Upper lobe of left lung (tissue), 4 donors: ENCODE data around the gene MAD1L1.

Experiments
- POLR2A ChIP-seq, 4 donors: fragments of 450-650 bp; IDR thresholded peaks; one replicate each; pipeline ENCODE4 v1.5.1; 2016 to 2017; ENCODE audit warnings: antibody characterized with exemption in 4 of 4, mild to moderate bottlenecking in 2 of 4
- TF ChIP-seq, protein P1 (sequence below), 6 experiments: fragments of 450-650 bp in 4 of 6; fragments of 200-600 bp in 2 of 6; sonication (generic) in 2 of 6; IDR thresholded peaks; one replicate each; pipeline ENCODE4 v1.5.1; 2016 to 2019; ENCODE audit warnings: antibody characterized with exemption in 6 of 6

DNA sequence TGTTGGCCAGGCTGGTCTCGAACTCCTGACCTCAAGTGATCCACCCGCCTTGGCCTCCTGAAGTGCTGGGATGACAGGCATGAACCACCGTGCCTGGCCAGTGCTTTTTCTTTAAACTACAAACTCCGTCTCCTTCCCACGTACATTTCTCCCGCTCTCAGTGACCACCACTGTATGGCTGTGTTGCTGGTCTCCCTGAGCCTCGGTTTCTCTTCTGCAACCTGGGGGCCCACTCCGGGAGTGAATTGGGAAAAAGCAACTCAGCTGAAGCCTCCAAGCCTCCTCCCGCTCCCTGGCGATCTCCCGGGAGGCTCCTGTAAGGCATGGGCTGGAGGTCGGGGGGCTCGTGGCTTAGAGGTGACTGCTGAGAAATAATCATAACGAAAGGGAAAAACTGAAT, 426.4 kb downstream of the MAD1L1 start:
- TF ChIP-seq, protein P1, sequence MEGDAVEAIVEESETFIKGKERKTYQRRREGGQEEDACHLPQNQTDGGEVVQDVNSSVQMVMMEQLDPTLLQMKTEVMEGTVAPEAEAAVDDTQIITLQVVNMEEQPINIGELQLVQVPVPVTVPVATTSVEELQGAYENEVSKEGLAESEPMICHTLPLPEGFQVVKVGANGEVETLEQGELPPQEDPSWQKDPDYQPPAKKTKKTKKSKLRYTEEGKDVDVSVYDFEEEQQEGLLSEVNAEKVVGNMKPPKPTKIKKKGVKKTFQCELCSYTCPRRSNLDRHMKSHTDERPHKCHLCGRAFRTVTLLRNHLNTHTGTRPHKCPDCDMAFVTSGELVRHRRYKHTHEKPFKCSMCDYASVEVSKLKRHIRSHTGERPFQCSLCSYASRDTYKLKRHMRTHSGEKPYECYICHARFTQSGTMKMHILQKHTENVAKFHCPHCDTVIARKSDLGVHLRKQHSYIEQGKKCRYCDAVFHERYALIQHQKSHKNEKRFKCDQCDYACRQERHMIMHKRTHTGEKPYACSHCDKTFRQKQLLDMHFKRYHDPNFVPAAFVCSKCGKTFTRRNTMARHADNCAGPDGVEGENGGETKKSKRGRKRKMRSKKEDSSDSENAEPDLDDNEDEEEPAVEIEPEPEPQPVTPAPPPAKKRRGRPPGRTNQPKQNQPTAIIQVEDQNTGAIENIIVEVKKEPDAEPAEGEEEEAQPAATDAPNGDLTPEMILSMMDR (IDR thresholded peaks at IDR 0.05): no peak
- TF ChIP-seq POLR2A (IDR thresholded peaks at IDR 0.05): no peak
